ENCODE data around the gene LPIN3.

DNA sequence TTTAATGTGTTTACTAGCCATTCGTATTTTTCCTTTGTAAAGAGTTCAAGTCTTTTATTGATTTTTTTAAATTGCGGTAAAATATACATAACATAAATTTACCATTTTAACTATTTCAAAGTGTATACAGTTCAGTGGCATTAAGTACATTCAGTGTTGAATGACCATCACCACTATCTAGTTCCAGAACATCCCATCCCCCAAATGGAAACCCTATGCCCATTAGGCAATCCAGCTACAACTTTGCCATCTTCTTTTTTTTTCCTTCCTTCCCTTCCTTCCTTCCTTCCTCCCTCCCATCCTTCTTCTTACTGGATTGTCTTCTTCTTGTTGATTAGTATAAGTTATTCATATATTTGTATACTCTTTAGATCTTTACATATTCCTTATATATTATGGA is 8.6 kb downstream of the LPIN3 start:
- TF ChIP-seq, protein P1, sequence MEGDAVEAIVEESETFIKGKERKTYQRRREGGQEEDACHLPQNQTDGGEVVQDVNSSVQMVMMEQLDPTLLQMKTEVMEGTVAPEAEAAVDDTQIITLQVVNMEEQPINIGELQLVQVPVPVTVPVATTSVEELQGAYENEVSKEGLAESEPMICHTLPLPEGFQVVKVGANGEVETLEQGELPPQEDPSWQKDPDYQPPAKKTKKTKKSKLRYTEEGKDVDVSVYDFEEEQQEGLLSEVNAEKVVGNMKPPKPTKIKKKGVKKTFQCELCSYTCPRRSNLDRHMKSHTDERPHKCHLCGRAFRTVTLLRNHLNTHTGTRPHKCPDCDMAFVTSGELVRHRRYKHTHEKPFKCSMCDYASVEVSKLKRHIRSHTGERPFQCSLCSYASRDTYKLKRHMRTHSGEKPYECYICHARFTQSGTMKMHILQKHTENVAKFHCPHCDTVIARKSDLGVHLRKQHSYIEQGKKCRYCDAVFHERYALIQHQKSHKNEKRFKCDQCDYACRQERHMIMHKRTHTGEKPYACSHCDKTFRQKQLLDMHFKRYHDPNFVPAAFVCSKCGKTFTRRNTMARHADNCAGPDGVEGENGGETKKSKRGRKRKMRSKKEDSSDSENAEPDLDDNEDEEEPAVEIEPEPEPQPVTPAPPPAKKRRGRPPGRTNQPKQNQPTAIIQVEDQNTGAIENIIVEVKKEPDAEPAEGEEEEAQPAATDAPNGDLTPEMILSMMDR (IDR thresholded peaks at IDR 0.05) = no peak
- TF ChIP-seq POLR2A (IDR thresholded peaks at IDR 0.05) = no peak

Data from Peyer's patch (tissue), 4 donors.